GM19397 (cell line): Measurements from ENCODE around the gene NUAK2.

Experiments
- ATAC-seq: cut with Tn5 transposase; IDR thresholded peaks from one replicate; pipeline ENCODE4 v1.9.1; 2021; ENCODE audit warnings: mild to moderate bottlenecking, moderate library complexity; ENCODE audit not compliant: unreplicated experiment

Gene NUAK2

DNA sequence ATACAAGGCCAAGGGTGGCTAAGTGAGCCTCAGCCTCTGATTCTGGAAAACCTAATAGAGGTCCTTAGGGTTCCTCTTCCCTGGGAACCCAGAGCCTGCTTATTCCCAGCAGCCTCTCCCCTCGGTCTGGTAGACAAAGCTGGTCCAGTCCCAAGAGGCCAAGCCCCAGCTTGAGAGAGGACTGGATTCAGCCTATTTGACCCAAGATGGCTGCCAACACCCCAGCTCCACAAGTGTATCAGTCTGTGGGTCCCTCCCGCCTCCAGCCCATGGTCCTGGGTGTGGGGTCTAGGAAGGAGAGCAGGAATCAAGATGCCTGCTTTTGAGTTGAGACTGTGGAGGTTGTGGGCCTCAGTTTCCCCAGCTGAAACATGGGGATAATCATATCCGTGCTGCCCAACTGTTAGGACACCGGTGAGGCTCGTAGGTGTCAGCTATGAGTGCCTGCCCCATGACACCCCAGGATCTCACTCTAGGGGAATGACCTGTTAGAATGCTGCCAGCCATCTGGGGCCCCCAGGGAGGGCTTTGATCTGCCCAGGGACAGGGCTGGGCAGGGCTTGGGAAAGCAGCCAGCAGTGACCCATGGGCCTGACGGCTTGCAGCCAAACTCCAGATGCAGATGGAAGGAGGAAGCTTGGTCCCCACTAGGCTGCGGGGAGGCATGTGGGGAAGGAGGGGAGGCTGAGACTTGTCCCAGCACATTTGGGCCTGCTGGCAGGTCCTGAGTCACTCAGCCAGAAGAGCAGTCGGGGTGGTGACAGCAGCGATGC, 45.4 kb downstream of the NUAK2 start:
- no peak for ATAC-seq

DNA sequence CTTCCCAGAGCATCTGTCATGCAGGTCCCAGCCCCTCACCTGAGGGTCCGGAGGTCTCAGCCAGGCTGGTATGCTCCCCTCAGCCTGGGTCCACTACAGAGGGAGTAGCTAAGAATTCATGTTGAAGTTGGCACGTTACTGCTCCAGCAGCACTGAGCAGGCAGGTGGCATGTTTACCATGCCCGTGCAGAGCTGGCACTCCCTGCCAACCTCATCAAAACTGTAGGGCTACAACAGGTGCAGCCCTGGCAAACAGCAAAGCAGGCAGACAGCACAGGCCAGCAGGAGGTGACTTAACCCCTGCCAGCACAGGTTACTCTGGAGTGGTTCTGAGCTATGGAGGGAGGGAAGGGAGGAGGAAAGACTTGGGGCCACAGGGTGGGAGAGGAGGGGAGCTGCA, 46.4 kb downstream of the NUAK2 start:
- no peak for ATAC-seq

DNA sequence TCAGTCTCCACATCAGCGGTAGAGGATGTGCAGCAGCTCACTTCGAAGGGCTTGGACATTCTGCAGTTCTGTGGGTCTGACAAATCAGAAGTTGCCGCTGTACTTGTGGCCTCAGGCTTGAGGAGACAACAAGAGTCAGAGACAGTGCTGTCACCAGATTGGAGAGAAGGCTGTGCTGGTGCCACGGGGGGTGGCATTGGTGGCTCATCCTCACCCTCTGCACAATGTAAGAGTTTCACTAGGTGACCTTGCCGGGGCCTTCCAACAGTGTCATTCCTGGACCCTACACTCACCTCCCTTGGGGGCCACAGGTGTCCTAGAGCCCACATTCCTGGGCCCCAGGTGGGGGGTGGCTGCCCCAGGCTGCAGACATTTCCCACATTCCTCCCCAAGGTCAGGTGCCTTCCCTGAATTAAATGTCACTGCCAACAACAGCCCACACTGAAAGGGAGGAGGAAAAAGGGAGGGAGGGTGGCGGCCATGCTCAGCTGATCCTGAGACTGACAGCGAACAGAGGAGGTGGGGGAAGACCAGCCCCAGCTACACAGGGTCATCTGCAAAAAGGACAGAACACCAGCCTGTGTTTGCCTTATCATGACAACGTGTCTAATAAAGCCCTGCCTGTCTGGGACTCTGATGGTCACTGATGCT, 47.4 kb downstream of the NUAK2 start:
- ATAC-seq = peak; percentile 13

DNA sequence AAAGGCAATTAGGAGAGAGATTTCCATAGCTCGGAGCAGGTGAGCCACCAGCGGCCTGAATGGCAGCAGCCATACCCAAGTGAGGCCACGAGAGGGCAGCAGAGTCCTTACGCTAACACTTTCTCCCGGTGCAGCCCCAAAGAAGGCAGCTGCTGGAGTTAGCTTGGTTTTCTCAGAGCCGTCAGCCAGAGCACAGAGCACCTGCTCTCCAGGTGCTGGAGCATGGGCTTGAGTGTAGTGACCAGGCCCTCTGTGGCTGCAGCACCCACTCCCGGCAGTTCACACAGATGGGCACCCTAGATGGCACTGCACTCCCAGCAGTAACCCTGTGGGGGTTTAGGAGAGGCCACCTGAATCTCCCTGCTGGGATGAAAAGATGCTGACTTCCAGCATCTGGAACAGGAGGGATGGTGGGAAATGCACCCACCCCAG, 48.0 kb downstream of the NUAK2 start:
- peak; percentile 68 for ATAC-seq

DNA sequence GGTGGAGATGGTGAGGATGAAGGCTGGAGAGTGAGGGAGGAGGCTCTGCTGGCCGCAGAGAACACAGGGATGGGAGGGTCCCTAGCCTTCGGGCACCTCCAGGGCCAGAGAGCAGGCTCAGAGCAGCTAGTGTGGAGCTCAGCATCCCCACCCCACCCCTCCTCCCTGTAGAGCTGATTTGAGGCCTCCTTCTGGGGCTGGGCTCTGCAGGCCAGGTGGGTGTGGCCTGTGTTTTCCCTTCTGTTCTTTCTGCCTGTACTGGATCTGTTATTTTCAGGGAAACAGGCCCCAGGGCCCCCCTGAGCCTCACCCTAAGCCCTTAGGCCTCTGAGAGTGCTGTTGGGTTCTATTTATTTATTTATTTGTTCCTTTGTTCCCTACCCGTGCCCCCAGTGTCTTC, 49.0 kb downstream of the NUAK2 start:
- ATAC-seq = no peak

DNA sequence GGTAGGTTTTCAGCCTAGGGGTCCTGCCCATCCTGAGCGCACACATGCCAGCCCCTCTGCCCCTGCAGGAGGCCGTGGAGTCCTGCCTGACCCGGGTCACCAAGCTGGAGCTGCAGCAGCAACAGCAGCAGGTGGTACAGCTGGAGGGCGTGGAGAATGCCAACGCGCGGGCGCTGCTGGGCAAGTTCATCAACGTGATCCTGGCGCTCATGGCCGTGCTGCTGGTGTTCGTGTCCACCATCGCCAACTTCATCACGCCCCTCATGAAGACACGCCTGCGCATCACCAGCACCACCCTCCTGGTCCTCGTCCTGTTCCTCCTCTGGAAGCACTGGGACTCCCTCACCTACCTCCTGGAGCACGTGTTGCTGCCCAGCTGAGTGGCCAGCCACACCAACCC, 49.8 kb downstream of the NUAK2 start:
- ATAC-seq = no peak

DNA sequence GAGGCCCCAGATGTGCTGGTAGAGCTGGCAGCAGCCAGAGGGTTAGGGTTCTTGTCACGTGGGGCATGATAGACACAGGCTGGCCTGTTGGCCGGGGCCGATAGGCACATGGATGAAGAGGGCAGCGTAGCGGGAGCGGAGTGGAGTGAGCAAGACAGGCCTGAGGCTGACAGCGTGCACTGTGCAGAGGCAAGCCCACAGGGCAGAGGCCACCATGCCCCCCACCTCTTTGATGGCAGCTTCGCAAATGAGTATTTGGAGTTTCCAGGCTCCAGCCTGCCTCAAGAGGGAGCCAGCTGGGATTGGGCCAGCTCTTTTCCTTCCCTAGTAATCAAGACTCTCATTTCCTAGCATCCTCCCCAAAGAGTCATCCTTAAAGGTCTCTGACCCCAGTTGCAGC, 50.3 kb downstream of the NUAK2 start:
- ATAC-seq = no peak

DNA sequence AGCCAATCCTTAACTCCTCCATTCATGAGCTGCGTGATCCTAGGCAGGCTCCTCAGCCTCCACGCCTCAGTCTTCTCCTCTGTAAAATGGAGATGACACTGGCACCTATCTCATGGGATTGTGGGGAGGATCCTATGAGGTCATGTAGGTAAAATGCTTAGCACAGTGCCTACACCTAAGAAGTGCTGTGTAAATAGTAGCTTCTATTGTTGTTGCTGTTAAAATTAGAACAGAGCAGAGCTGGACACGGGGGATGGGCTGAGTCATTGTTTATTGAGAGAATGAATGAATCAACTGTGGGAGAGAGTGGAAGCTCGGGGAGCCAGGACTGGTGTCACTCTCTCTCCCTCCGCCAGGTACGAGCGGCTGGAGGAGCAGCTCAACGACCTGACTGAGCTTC, 50.8 kb downstream of the NUAK2 start:
- no peak for ATAC-seq

DNA sequence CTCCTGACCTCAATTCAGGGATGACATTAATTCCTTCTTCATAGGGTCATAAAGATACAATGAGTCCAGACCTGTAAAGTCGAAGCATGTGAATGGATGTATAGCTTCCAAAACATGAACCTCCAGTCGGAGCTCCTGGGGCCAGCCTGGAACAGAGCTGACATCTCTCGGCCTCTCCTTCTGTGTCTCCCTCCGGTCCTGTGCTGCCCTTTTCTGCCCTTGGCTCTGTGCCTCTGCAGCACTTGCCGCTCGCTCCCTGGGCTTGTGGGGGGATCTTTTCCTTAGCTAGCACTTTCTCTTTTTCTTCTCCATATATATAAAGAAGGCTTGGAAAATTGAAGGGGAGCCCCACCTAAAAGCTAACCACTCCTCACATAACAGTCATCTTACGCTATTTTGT, 51.3 kb downstream of the NUAK2 start:
- ATAC-seq = no peak

DNA sequence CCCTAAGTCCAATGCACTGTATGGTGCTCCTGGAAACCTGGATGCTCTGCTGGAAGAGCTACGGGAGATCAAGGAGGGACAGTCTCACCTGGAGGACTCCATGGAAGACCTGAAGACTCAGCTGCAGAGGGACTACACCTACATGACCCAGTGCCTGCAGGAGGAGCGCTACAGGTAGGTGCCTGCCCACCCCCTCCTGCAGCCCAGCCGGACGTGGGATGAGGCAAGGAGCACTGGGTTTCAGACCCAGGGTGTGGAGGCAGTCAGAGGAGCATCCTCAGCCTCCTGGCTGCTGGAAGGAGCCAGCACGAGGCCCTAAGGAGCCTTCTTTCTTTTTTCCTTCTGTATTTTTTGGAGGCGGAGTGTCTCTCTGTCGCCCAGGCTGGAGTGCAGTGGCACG, 51.8 kb downstream of the NUAK2 start:
- no peak for ATAC-seq

DNA sequence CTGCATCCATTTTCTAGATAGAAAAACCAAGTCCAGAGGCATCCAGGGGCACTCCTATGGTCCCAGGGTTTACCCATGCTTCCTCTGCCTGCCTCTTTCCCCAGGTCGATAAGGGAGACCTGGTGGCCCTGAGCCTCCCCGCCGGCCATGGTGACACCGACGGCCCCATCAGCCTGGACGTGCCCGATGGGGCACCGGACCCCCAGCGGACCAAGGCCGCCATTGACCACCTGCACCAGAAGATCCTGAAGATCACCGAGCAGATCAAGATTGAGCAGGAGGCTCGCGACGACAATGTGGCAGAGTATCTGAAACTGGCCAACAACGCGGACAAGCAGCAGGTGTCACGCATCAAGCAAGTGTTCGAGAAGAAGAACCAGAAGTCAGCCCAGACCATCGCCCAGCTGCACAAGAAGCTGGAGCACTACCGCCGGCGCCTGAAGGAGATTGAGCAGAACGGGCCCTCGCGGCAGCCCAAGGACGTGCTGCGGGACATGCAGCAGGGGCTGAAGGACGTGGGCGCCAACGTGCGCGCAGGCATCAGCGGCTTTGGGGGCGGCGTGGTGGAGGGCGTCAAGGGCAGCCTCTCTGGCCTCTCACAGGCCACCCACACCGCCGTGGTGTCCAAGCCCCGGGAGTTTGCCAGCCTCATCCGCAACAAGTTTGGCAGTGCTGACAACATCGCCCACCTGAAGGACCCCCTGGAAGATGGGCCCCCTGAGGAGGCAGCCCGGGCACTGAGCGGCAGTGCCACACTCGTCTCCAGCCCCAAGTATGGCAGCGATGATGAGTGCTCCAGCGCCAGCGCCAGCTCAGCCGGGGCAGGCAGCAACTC, 52.5 kb downstream of the NUAK2 start:
- no peak for ATAC-seq

DNA sequence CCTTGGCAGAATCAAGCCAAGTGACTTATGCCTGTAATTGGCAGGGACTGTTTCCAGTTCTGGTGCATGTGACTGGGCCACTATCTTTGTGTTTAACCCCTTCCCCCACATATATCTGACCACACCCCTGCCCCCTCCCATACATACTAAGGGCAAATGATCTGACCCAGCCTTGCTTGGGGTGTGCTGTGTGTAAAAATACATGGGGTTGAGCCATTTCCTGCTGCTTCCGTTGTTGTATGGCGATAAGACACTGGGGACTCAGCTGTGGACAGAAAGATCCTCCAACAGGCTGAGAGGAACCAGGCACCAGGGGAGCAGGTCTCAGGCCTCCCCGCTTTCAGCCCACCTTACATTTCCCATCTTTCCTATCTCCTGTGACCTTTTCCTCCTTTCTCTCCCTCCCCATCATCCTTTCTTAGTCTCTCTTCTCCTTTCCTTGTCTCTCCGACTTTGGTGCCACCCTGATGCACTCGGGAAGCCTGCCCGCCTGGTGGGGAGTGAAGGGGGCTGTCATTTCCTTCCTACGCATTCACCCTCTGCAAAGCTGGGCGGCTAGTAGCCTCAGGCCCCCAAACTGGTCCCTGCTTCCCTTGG, 54.1 kb downstream of the NUAK2 start:
- no peak for ATAC-seq

DNA sequence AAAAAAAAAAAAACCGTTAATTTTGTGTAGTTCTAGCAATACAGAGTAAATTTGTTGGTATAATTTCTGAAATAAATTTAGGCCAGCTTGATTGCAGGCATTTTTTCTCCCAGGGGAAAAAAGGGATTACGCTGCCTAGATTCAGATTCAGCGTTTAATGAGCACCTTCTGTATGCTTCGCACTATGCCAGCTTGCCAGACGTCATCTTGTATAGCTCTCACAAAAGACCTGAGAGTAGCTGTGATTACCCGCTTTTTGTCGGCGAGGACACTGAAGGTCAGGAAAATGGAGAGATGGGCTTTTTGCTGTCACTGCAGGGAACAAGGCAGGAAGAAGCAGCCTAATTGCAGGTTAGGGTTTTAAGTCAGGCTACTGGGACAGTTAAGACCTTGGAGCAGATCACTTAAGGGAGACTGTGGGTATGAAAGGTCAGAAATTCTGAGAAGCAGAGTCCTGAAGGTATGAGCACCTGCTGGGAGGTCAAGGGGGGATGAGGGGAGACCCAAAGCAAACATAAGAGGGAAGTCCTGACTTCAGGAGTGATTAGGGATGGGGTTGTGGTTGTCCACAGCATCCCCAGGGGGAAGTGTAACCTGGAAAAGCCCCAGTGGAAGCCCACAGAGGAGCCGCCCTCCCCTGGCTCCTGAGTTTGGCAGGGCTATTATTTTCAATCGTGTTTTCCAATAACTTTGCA, 54.8 kb downstream of the NUAK2 start:
- ATAC-seq = no peak

DNA sequence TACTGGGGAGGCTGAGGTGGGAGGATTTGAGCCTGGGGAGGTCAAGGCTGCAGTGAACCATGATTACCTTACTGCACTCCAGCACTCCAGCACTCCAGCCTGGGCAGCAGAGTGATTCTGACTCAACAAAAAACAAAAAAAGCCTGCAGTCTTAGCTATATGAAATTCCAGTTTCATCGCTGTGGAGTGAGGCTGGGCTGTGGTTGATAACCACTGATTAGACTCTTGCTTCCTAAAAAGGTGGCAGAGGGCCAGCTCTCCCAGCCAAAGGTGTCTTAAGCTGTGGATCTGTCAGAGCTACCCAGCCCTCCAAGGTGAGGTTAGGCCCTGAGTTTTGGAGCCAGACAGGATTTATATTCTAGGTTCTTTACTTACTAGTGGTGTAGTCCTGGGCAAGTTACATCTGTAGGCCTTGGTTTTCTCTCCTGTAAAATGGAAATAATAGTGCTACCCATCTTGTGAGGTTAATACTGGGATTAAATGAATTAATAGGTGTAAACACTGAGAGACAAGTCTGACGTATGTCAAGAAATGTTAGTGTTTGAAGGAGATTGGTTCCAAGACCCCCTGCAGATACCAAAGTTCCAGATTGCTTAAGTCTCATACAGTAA, 57.9 kb downstream of the NUAK2 start:
- ATAC-seq = no peak

DNA sequence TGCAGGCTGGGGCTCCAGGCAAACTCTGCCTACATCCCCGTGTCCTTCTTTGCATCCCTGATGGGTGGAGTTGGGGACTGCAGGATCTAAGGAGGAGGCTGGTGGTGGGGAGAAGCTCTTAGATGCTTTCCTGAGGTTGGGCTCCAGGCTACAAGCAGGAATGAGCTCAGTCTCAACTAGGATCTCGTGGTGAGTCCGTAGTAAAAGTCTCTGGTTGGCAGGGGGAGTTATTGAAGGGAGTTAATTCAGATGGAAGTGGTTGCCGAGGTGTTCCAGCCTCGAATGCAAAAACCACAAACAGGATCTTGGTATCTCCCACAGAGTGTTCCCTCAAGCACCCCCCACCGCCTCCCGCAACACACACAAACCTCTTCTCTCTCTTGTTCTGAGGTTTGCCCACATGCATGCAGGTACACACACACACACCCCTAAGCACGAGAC, 58.8 kb downstream of the NUAK2 start:
- ATAC-seq = no peak

DNA sequence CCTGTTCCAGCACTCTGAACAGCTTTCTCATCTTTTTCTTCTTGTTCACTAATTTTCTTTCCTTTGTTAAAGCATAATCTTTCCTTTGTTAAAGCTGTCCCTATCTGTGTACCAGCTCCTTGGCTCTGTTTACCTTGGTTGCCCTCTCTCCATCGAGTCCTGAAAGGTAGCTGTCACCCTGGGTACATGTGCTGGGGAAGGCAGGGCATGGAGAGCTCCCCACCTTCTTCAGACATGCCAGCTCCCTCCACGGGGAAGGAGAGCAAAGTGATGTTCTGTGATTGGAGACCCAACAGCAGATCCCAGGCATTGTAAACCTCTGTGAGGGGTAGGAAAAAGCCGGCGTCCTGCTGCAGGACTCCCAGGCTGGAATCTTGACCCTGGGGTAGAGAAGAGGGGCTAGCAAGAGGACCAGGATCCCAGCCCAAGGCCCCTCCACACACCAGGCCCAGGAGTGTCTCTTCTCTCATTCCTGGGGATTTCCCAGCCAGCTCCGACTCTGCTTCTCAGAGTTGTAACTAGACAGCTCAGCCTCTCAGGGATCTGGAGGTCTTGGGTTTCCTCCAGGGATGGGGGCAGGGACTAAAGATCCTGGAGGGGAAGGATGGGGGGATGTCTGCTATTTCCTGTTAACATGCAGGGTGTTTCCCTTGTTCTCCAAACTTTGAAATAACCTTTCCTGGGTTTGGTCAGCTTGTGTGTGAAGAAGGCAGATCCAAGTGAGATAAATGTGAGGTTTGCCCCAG, 59.4 kb downstream of the NUAK2 start:
- ATAC-seq = no peak

DNA sequence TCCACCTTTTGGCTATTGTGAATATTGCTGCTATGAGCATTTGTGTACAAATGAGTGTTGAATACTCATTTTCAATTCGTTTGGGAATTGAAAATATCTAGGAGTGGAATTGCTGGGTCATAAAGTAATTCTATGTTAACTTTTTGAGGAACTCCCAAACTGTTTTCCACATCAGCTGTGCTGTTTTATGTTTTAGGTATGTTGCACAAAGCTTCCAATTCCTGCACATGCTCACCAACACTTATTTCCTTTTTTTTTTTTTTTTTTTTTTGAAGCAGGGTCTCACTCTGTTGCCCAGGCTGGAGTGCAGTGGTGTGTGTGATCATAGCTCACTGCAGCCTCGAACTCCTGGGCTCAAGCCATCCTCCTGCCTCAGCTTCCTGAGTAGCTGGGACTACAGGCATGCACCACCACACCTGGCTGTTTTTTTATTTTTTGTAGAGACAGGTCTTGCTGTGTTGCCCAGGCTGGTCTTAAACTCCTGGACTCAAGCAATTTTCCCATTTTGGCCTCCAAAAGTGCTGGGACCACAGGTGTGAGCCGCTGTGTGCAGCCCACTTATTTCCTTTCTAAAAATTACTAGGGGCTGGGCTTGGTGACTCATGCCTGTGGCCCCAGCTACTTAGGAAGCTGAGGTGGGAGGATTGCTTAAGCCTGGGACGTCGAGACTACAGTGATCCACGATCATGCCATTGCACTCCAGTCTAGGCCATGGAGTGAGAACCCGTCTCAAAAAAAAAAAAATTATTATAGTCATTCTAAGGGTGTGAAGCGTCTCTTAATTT, 60.4 kb downstream of the NUAK2 start:
- ATAC-seq = no peak

DNA sequence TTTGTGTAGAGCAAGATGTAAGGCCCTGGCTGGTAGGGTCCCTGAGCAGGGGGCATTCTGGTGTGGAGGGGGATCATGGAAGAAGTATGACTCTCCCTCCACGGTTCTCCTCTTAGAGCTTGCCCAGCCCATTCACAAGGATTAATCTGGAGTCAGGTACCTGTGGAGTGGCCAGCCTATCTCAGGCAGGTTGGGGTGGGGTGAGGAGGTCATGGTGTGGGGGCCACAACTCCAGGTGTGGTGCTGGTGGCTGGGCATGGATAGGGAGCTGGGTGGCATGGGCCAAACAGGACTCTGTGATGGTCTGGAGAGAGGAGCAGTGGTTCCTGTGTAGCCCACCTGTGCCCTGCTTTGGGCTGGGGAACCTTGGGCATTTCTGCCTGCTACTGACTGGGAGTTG, 61.5 kb downstream of the NUAK2 start:
- no peak for ATAC-seq

DNA sequence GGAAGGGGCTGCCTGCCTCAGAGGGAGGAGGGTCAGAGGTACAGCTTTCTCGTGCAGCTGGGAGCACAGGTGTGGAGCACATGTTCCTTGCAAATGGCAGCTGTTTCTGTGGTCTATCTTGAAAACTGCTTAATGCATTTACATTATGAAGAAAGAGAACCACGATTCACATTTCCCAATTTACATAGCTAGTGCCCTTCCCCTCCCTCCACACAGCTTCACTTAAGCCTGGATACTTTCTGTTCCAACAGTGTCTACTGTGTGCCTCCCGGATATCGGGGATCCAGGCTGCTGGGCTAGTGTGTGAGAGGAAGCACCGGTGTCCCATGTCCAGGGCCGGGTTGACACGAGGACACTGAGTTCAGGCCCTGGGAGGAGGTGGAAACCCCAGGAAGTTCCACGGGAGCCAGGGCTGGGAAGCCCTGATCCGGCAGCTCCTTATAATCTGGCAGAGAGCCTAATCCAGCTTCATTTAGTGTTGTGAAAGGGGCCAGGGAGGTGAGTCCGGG, 62.2 kb downstream of the NUAK2 start:
- ATAC-seq = no peak
